Heart right ventricle (tissue), 16 donors: ENCODE data around the gene PDZRN4. TPM values are rescaled to one million over a fixed set of nuclear protein-coding genes. Genes with fewer than 3 reads are reported as not detected.
"Not testable (repeated sequence)": the region's sequence is repeated elsewhere in the genome, so short reads cannot be mapped to it uniquely, and the experiment has no call there.

Source experiments
- ATAC-seq, 8 donors: fragments of 200-7000 bp; cut with Tn5 transposase; one replicate each; pipeline ENCODE4 v1.9.1; 2020; ENCODE audit warnings: mild to moderate bottlenecking in 8 of 8, moderate library complexity in 8 of 8, moderate number of reproducible peaks in 1 of 8
- DNase-seq, 2 donors: peaks; one replicate each; pipeline ENCODE4 v3.0.0-alpha.2; 2020
- H3K27ac ChIP-seq, 10 donors: fragments of 200-600 bp; sonication (generic) in 2 of 10; one replicate each; pipeline versions ENCODE4 v1.5.0 to v1.8.0; 2020 to 2022; ENCODE audit warnings: mild to moderate bottlenecking in 3 of 10
- H3K27me3 ChIP-seq, 7 donors: fragments of 200-600 bp; one replicate each; pipeline ENCODE4 v1.8.0; 2021 to 2022; ENCODE audit warnings: mild to moderate bottlenecking in 2 of 7
- H3K36me3 ChIP-seq, 9 donors: fragments of 200-600 bp; sonication (generic) in 1 of 9; one replicate each; pipeline versions ENCODE4 v1.5.0 to v1.8.0; 2020 to 2022; ENCODE audit warnings: mild to moderate bottlenecking in 2 of 9
- H3K4me1 ChIP-seq, 9 donors: fragments of 200-600 bp; sonication (generic) in 1 of 9; one replicate each; pipeline versions ENCODE4 v1.5.0 to v1.8.0; 2020 to 2022; ENCODE audit warnings: mild to moderate bottlenecking in 4 of 9
- H3K4me3 ChIP-seq, 10 donors: fragments of 200-600 bp; sonication (generic) in 2 of 10; one replicate each; pipeline versions ENCODE4 v1.5.0 to v1.8.0; 2020 to 2022; ENCODE audit warnings: mild to moderate bottlenecking in 7 of 10, moderate library complexity in 2 of 10
- H3K9me3 ChIP-seq, 11 donors: fragments of 200-600 bp in 10 of 11; sonication (generic) in 2 of 11; one replicate each; pipeline versions ENCODE4 v1.5.0 to v1.8.0; 2013 to 2022; ENCODE audit warnings: mild to moderate bottlenecking in 2 of 11, control low read depth in 1 of 11, moderate library complexity in 1 of 11
- CTCF ChIP-seq, 9 donors: fragments of 200-600 bp; sonication (generic) in 2 of 9; IDR thresholded peaks; one replicate each; pipeline versions ENCODE4 v1.5.0 to v1.8.0; 2021 to 2022; ENCODE audit warnings: antibody characterized with exemption in 9 of 9, mild to moderate bottlenecking in 5 of 9, moderate library complexity in 1 of 9
- WGBS, 2 donors: extraction: QIAGEN DNeasy Blood & Tissue Kit; methylation state at CpG; one replicate each; pipeline ENCODE4 v1.1.7; 2013; ENCODE audit warnings: inconsistent platforms in 1 of 2; 5-methylcytosine and 5-hydroxymethylcytosine counted together
- intact Hi-C, 10 donors: fragments of 100-400 bp; cut with DNase I; formaldehyde crosslinking; loops; one replicate each; pipeline versions ENCODE4 v1.11.1 to v1.14.2; 2022
- polyA plus RNA-seq, 2 donors: library from polyadenylated mRNA; stranded (reverse); fragments of 200-250 nt; gene quantifications; one replicate each; pipeline ENCODE4 v1.2.3, GENCODE V29; 2013
- total RNA-seq, 10 donors: library from RNA; stranded (reverse); fragmentation: NEBNext Ultra II Directional in 3 of 10; extraction: Animal tissue kit (Norgen Biotek cat#: 25700) in 3 of 10; gene quantifications; one replicate each; pipeline versions ENCODE4 v1.2.1 to v1.2.4, GENCODE V29; 2021 to 2023
- donor health status: Arrhythmogenic right ventricular cardiomyopathy.
- donor health status: ischemic (EF 13 %, LVEDD 7.1; RV severe dilation, severe dysfunction).
- donor health status: healthy with polysubstance abuse.
- donor health status: DM: no; HTN: yes; CAD: no.
- donor health status: DM: no; HTN: no; CAD: no.
- donor health status: ischemic (EF 25% LVEDD 6.9; RV normal size, moderate dysfunction).
- donor health status: ischemic (EF 25% LVEDD 5.7; RV mildly dilated, moderate dysfunction).
- donor health status: healthy.
- donor health status: DM: yes; HTN: yes; CAD: no.
- donor health status: Ischemic cardiomyopathy.
- donor health status: ischemic (EF 35%, LVEDD 5.7; RV mildly dilated, moderate dysfunction).
- donor health status: nonischemic (EF 11% LVEDD 7.7; RV severe dilation, severe dysfunction).
- donor health status: DM: yes; HTN: yes; CAD: no.
- donor health status: PGD.
- donor health status: ischemic (EF 29% LVEDD 5.4; RV normal size, mild dysfunction).
- donor health status: nonischemic (EF 23%, LVEDD 6.1; RV moderate dilation, normal function).

PDZRN4 gene
- total and polyA plus RNA-seq, 12 donors: 0.04 to 0.28 (median 0.15) TPM; not detected in 5

DNA sequence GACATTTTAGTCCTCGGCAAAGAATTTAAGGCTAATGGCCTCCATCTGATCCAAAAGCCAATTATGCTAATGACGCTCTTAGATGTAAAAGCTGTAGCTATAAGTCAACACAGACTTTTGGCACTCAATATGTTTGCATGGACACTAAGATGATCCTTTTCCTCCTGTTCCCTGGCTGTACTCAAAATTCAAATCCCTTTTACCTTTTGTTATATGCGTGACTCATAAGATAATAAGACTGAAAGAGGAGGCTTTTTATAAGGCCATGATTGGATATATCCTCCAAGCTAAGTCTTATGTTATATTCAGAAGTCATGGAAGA, 89.8 kb downstream of the PDZRN4 start:
- intact Hi-C loops: loop anchor here in 9 of 10 donors (2.0 to 10.0 kb wide), 6 partner anchors 387 to 1057 kb away; no protein-coding TSS in a partner anchor
- H3K36me3 ChIP-seq: no peaks in the 10 kb centered on the region
- no peak for TF ChIP-seq CTCF (IDR thresholded peaks at IDR 0.05)
- H3K27ac ChIP-seq: no peak overlapping the region
- peaks cover 0 to 8% (median 0%) of the 10 kb centered on the region in 9 donors for H3K4me1 ChIP-seq
- no peaks in the 10 kb centered on the region for H3K9me3 ChIP-seq
- no peak for DNase-seq
- H3K27me3 ChIP-seq: no peaks in the 10 kb centered on the region
- WGBS, 2 donors: 95 to 99% methylated on average over 3 of the region's 3 CpGs
- no peak overlapping the region for H3K4me3 ChIP-seq
- ATAC-seq: no peak

DNA sequence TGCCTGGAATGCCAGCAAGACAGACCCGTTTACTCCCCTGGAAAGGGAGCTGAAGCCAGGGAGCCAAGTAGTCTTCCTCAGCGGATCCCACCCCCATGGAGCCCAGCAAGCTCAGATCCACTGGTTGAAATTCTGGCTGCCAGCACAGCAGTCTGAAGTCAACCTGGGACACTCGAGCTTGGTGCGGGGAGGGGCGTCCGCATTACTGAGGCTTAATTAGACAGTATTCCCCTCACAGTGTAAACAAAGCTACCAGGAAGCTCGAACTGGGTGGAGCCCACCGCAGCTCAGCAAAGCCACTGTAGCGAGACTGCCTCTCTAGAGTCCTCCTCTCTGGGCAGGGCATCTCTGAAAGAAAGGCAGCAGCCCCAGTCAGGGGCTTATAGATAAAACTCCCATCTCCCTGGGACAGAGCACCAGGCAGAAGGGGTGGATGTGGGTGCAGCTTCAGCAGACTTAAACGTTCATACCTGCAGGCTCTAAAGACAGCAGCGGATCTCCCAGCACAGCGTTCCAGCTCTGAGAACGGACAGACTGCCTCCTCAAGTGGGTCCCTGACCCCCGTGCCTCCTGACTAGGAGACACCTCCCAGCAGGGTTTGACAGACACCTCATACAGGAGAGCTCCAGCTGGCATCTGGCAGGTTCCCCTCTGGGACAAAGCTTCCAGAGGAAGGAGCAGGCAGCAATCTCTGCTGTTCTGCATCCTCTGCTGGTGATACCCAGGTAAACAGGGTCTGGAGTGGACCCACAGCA, 92.4 kb downstream of the PDZRN4 start:
- intact Hi-C loops: loop anchor here in 2 of 10 donors (10.0 kb wide), 2 partner anchors 374 to 384 kb away; no protein-coding TSS in a partner anchor
- ATAC-seq, H3K36me3 ChIP-seq, H3K27ac ChIP-seq, H3K4me3 ChIP-seq, H3K9me3 ChIP-seq, DNase-seq, H3K4me1 ChIP-seq, H3K27me3 ChIP-seq: not testable (repeated sequence)
- 81 to 88% methylated on average over 14 of the region's 14 CpGs for WGBS, 2 donors

DNA sequence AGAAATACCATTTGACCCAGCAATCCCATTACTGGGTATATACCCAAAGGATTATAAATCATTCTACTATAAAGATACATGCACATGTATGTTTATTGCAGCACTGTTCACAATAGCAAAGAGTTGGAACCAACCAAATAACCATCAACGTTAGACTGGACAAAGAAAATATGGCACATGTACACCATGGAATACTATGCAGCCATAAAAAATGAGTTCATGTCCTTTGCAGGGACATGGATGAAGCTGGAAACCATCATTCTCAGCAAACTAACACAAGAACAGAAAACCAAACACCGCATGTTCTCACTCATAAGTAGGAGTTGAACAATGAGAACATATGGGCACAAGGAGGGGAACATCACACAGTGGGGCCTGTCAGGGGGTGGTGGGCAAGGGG, 97.3 kb downstream of the PDZRN4 start:
- not testable (repeated sequence) for H3K27me3 ChIP-seq, H3K9me3 ChIP-seq, H3K4me1 ChIP-seq, H3K36me3 ChIP-seq, H3K4me3 ChIP-seq, ATAC-seq, DNase-seq, H3K27ac ChIP-seq
- intact Hi-C loops: loop anchor here in 2 of 10 donors (10.0 kb wide), 2 partner anchors 369 to 379 kb away; no protein-coding TSS in a partner anchor
- WGBS, 2 donors: 58 to 94% methylated on average over 2 of the region's 2 CpGs

DNA sequence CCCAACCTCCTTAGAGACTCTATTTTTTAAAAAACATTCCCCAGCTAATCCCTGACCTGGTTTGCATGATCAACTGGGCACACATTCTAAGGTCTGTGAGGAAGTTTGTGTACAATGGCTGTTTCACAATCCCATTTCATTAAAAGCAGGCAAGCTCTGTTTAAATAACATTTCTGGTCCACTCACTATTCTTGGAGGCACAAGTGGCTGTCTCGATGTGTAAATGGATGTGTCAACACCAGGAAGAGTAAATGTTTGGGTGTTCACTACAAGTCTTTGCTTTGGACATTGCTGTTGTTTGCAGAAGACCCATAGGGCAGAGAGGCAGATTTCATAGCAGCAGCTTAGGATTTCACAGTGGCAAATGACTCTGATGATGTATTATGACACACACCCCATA, 98.3 kb downstream of the PDZRN4 start:
- TF ChIP-seq CTCF (IDR thresholded peaks at IDR 0.05): no peak
- DNase-seq: no peak
- Histone ChIP-seq H3K4me1 (no peaks in the 10 kb centered on the region), H3K4me3 (no peak overlapping the region), H3K27me3 (no peaks in the 10 kb centered on the region), H3K36me3 (no peaks in the 10 kb centered on the region), H3K27ac (no peak overlapping the region), H3K9me3 (no peaks in the 10 kb centered on the region)
- 17 to 26% methylated on average over 1 of the region's 1 CpG for WGBS, 2 donors
- intact Hi-C loops: loop anchor here in 2 of 10 donors (10.0 kb wide), 2 partner anchors 368 to 378 kb away; no protein-coding TSS in a partner anchor
- ATAC-seq: no peak

GRCh38 chr12:41287500-41288141, 99.5 kb downstream of the PDZRN4 start:
- no peaks in the 10 kb centered on the region for H3K27me3 ChIP-seq
- no peaks in the 10 kb centered on the region for H3K9me3 ChIP-seq
- no peaks in the 10 kb centered on the region for H3K36me3 ChIP-seq
- no peak overlapping the region for H3K27ac ChIP-seq
- no peak for DNase-seq
- no peak for TF ChIP-seq CTCF (IDR thresholded peaks at IDR 0.05)
- no peak overlapping the region for H3K4me3 ChIP-seq
- H3K4me1 ChIP-seq: no peaks in the 10 kb centered on the region
- 66 to 68% methylated on average over 2 of the region's 2 CpGs for WGBS, 2 donors
- ATAC-seq: no peak
- intact Hi-C loops: loop anchor here in 2 of 10 donors (10.0 kb wide), 2 partner anchors 367 to 377 kb away; no protein-coding TSS in a partner anchor
